ENCODE results near the gene KIZ. TPM values are rescaled to one million over a fixed set of nuclear protein-coding genes. Genes with fewer than 3 reads are reported as not detected.

Gene KIZ
- total RNA-seq, 1 donor from 2014 or later: 18.0 TPM

DNA sequence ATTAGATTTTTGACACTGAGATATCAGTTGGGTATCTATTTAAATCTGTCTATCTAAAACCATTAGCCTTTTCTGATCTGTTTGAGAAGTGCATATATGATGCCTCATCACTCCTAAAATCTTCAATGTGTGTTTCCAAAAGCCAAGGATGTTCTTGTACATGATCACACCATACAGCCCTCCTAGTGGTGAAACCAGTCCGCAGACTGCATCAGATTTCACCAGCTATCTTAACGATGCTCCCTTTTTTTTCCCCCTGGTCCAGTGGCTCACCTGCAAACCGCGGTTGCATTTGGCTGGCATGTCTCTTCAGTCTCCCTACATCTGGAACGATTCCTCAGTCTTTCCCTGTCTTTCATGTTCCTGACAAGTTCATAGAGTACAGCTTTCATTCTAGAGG lies 4.0 kb downstream of the KIZ start:
- ChIA-PET POLR2A (no interaction called here), CTCF (no interaction called here)
- no peak for DNase-seq
- Mint-ChIP-seq H3K4me1 (peaks cover 10% of the 10 kb centered on the region), H3K4me3 (no peak overlapping the region), H3K36me3 (ENCODE audit: low read depth) (peaks cover 32% of the 10 kb centered on the region), H3K27me3 (no peaks in the 10 kb centered on the region), H3K27ac (no peak overlapping the region), H3K9me3 (no peaks in the 10 kb centered on the region)
- TF ChIP-seq CTCF (IDR thresholded peaks at IDR 0.05): no peak
- no peak for ATAC-seq (ENCODE audit: low read depth)
- intact Hi-C loops (cut with micrococcal nuclease): loop anchor here (5.0 to 10.0 kb wide), 2 partner anchors 172 to 465 kb away; partner anchors contain the start of gene XRN2

- no peak for DNase-seq
- CTCF ChIA-PET: no interaction called here
- peaks cover 61% of the 10 kb centered on the region for H3K36me3 Mint-ChIP-seq (ENCODE audit: low read depth)
- no peak for ATAC-seq (ENCODE audit: low read depth)
- H3K4me3 Mint-ChIP-seq: no peak overlapping the region
- POLR2A ChIA-PET: no interaction called here
- H3K4me1 Mint-ChIP-seq: no peaks in the 10 kb centered on the region
- no peak for TF ChIP-seq CTCF (IDR thresholded peaks at IDR 0.05)
- no peaks in the 10 kb centered on the region for H3K9me3 Mint-ChIP-seq
- no peaks in the 10 kb centered on the region for H3K27me3 Mint-ChIP-seq
- intact Hi-C loops (cut with micrococcal nuclease): no loop called here
- H3K27ac Mint-ChIP-seq: no peak overlapping the region
These were observed 7.5 kb downstream of the KIZ start for GRCh38 chr20:21133404-21133803.

- TF ChIP-seq CTCF (IDR thresholded peaks at IDR 0.05): no peak
- no peak overlapping the region for H3K4me3 Mint-ChIP-seq
- no peaks in the 10 kb centered on the region for H3K9me3 Mint-ChIP-seq
- ATAC-seq (ENCODE audit: low read depth) (no peak), DNase-seq (no peak)
- no peaks in the 10 kb centered on the region for H3K27me3 Mint-ChIP-seq
- CTCF ChIA-PET: no interaction called here
- POLR2A ChIA-PET: no interaction called here
- H3K36me3 Mint-ChIP-seq (ENCODE audit: low read depth): peaks cover 62% of the 10 kb centered on the region
- no peak overlapping the region for H3K27ac Mint-ChIP-seq
- H3K4me1 Mint-ChIP-seq: no peaks in the 10 kb centered on the region
- intact Hi-C loops (cut with micrococcal nuclease): no loop called here
These were observed 8.2 kb downstream of the KIZ start for GRCh38 chr20:21133917-21134622.

GRCh38 chr20:21134883-21135493 lies 9.1 kb downstream of the KIZ start:
- ATAC-seq (ENCODE audit: low read depth): no peak
- intact Hi-C loops (cut with micrococcal nuclease): no loop called here
- no peaks in the 10 kb centered on the region for H3K9me3 Mint-ChIP-seq
- no peaks in the 10 kb centered on the region for H3K4me1 Mint-ChIP-seq
- H3K27ac Mint-ChIP-seq: no peak overlapping the region
- CTCF ChIA-PET: no interaction called here
- POLR2A ChIA-PET: no interaction called here
- DNase-seq: no peak
- H3K27me3 Mint-ChIP-seq: no peaks in the 10 kb centered on the region
- no peak for TF ChIP-seq CTCF (IDR thresholded peaks at IDR 0.05)
- H3K4me3 Mint-ChIP-seq: no peak overlapping the region
- peaks cover 65% of the 10 kb centered on the region for H3K36me3 Mint-ChIP-seq (ENCODE audit: low read depth)

GRCh38 chr20:21136015-21136732 lies 10.3 kb downstream of the KIZ start:
- no peaks in the 10 kb centered on the region for H3K27me3 Mint-ChIP-seq
- POLR2A ChIA-PET: no interaction called here
- H3K4me3 Mint-ChIP-seq: no peak overlapping the region
- ATAC-seq (ENCODE audit: low read depth) (no peak), DNase-seq (no peak)
- H3K9me3 Mint-ChIP-seq: no peaks in the 10 kb centered on the region
- H3K27ac Mint-ChIP-seq: no peak overlapping the region
- H3K4me1 Mint-ChIP-seq: no peaks in the 10 kb centered on the region
- CTCF ChIA-PET: no interaction called here
- peaks cover 65% of the 10 kb centered on the region for H3K36me3 Mint-ChIP-seq (ENCODE audit: low read depth)
- TF ChIP-seq CTCF (IDR thresholded peaks at IDR 0.05): no peak
- intact Hi-C loops (cut with micrococcal nuclease): no loop called here
